Cardiac muscle cell (in vitro differentiated cells and primary cell): ENCODE measurements around the gene PER1. TPM values are rescaled to one million over a fixed set of nuclear protein-coding genes. Genes with fewer than 3 reads are reported as not detected.
A peak's percentile ranks its signal among the peaks of the same experiment; 100 is the strongest.

Source experiments
- DNase-seq, 2 donors: peaks; one replicate each; pipeline versions ENCODE4 v3.0.0 to v3.0.0-alpha.2; 2010 to 2017; ENCODE audit warnings: low read depth in 1 of 2, low spot score in 1 of 2
- H3K27ac ChIP-seq: fragments of 200-600 bp; sonication (generic); 2 replicates; pipeline ENCODE4 v1.5.1; 2016
- H3K27me3 ChIP-seq: fragments of 200-600 bp; sonication (generic); 2 replicates; pipeline ENCODE4 v1.6.0; 2016; ENCODE audit warnings: control low read depth
- H3K36me3 ChIP-seq: fragments of 200-600 bp; sonication (generic); 2 replicates; pipeline ENCODE4 v1.5.1; 2016; ENCODE audit warnings: control low read depth
- H3K4me1 ChIP-seq: fragments of 200-600 bp; sonication (generic); 2 replicates; pipeline ENCODE4 v1.8.1; 2017; ENCODE audit warnings: low read depth, mild to moderate bottlenecking, mixed run types
- H3K4me3 ChIP-seq: fragments of 200-600 bp; sonication (generic); 2 replicates; pipeline ENCODE4 v1.5.1; 2016; ENCODE audit warnings: mild to moderate bottlenecking
- H3K9me3 ChIP-seq: fragments of 200-600 bp; sonication (generic); 2 replicates; pipeline ENCODE4 v1.5.1; 2017; ENCODE audit warnings: low read depth, mild to moderate bottlenecking, control low read depth
- polyA plus RNA-seq: library from polyadenylated mRNA; unstranded; fragments of >200 nt; fragmentation: Nextera tagmentation; extraction: Ambion mirVana; gene quantifications from 2 replicates; pipeline ENCODE4 v1.2.1, GENCODE V29; 2016
- total RNA-seq: library from RNA; depleted of rRNA; stranded (reverse); fragments of >200 nt; gene quantifications from 2 replicates; pipeline ENCODE4 v1.2.3, GENCODE V29; 2016
- TF ChIP-seq, protein P1 (sequence below): IDR thresholded peaks from 2 replicates; pipeline ENCODE4 v1.5.1; 2012; ENCODE audit warnings: low read depth, mild to moderate bottlenecking, low read length

The PER1 gene
- total and polyA plus RNA-seq, 2 experiments from 2014 or later: 28.2 to 51.9 TPM

GRCh38 chr17:8143581-8144400, 8.4 kb downstream of the PER1 start:
- Histone ChIP-seq H3K4me1 (peaks cover 5% of the 10 kb centered on the region), H3K4me3 (no peak overlapping the region), H3K27me3 (no peaks in the 10 kb centered on the region), H3K36me3 (peaks cover 63% of the 10 kb centered on the region), H3K9me3 (no peaks in the 10 kb centered on the region), H3K27ac (no peak overlapping the region)
- TF ChIP-seq, protein P1, sequence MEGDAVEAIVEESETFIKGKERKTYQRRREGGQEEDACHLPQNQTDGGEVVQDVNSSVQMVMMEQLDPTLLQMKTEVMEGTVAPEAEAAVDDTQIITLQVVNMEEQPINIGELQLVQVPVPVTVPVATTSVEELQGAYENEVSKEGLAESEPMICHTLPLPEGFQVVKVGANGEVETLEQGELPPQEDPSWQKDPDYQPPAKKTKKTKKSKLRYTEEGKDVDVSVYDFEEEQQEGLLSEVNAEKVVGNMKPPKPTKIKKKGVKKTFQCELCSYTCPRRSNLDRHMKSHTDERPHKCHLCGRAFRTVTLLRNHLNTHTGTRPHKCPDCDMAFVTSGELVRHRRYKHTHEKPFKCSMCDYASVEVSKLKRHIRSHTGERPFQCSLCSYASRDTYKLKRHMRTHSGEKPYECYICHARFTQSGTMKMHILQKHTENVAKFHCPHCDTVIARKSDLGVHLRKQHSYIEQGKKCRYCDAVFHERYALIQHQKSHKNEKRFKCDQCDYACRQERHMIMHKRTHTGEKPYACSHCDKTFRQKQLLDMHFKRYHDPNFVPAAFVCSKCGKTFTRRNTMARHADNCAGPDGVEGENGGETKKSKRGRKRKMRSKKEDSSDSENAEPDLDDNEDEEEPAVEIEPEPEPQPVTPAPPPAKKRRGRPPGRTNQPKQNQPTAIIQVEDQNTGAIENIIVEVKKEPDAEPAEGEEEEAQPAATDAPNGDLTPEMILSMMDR: no peak
- no peak for DNase-seq

DNA sequence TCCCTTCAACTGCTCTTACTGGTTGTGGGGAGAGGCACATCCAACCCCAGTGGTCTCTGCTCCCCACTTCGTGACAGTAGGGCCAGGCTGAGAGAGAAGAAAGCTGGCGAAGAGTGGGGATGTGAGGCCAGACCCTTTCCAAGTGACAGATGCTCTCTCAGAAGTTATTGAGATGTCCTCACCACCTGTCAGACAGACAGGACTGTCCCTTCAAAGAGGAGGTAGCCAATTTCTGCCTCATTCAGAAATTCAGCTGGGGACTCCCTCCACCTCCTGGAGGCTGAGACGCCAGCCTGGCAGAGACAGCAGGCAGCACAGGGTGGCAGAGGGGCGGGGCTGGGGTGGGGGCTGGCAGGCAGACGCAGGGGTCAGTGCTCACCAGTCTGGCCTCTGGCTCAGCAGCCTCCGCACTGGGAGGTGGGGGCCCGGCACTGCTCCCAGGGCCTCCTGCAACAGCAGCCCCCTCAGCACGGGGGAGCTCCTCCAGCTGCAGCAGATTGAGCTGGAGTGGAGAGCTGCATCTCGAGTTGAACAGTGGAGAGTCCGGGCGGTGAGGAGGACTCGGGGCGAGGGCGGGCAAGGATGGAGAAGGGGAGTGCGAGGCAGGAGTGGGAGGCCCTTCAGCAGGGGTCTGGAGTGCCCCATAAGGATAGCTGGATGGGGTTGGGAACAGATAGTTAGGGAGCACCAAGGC, 9.2 kb downstream of the PER1 start:
- DNase-seq: no peak
- no peaks in the 10 kb centered on the region for H3K9me3 ChIP-seq
- peaks cover 5% of the 10 kb centered on the region for H3K4me1 ChIP-seq
- no peak overlapping the region for H3K4me3 ChIP-seq
- TF ChIP-seq, protein P1: no peak
- H3K27me3 ChIP-seq: no peaks in the 10 kb centered on the region
- peaks cover 56% of the 10 kb centered on the region for H3K36me3 ChIP-seq
- H3K27ac ChIP-seq: no peak overlapping the region

GRCh38 chr17:8142158-8142886, 9.9 kb downstream of the PER1 start:
- no peak overlapping the region for H3K4me3 ChIP-seq
- DNase-seq: peak in 1 of 2 donors; percentile 2
- H3K36me3 ChIP-seq: peaks cover 49% of the 10 kb centered on the region
- no peaks in the 10 kb centered on the region for H3K9me3 ChIP-seq
- no peak overlapping the region for H3K27ac ChIP-seq
- TF ChIP-seq, protein P1: no peak
- no peaks in the 10 kb centered on the region for H3K27me3 ChIP-seq
- H3K4me1 ChIP-seq: peaks cover 5% of the 10 kb centered on the region

- peak in 1 of 2 donors; percentile 5 for DNase-seq
- no peak overlapping the region for H3K27ac ChIP-seq
- H3K4me1 ChIP-seq: peaks cover 5% of the 10 kb centered on the region
- no peaks in the 10 kb centered on the region for H3K9me3 ChIP-seq
- H3K4me3 ChIP-seq: no peak overlapping the region
- no peaks in the 10 kb centered on the region for H3K27me3 ChIP-seq
- TF ChIP-seq, protein P1: no peak
- H3K36me3 ChIP-seq: peaks cover 43% of the 10 kb centered on the region
These were observed 10.5 kb downstream of the PER1 start for GRCh38 chr17:8141741-8142140.

- TF ChIP-seq, protein P1: no peak
- Histone ChIP-seq H3K4me1 (peaks cover 5% of the 10 kb centered on the region), H3K4me3 (no peak overlapping the region), H3K27me3 (no peaks in the 10 kb centered on the region), H3K9me3 (no peaks in the 10 kb centered on the region), H3K36me3 (peaks cover 36% of the 10 kb centered on the region), H3K27ac (peak overlapping the region; percentile 20)
- DNase-seq: no peak
These were observed 11.2 kb downstream of the PER1 start for GRCh38 chr17:8141045-8141444.
